SK-N-SH (cell line): ENCODE data around the gene SAMD4B. TPM values are rescaled to one million over a fixed set of nuclear protein-coding genes. Genes with fewer than 3 reads are reported as not detected.

Source experiments
- CTCF ChIA-PET: fragments of 300-600, 350-600 bp; formaldehyde crosslinking; extraction: SDS; loops from one replicate; lab custom pipeline; 2021; lab: Yijun Ruan, JAX
- POLR2A ChIA-PET: fragments of 350-600 bp; sonication (Branson Sonifier 250); formaldehyde crosslinking; extraction: SDS; loops from one replicate; lab custom pipeline; 2020; ENCODE audit warnings: antibody characterized with exemption, inconsistent platforms; lab: Yijun Ruan, JAX
- DNase-seq: peaks from one replicate; pipeline ENCODE4 v3.0.0; 2012
- H2AFZ ChIP-seq: fragments of 200-600 bp; sonication (generic); 2 replicates; pipeline ENCODE4 v1.8.1; 2016; ENCODE audit warnings: antibody characterized with exemption, mild to moderate bottlenecking, low read depth
- H3F3A ChIP-seq: fragments of 200-600 bp; sonication (generic); replicated peaks from 2 replicates; pipeline ENCODE3; 2016; ENCODE audit warnings: antibody characterized with exemption, mild to moderate bottlenecking; ENCODE audit not compliant: insufficient read depth
- H3K27ac ChIP-seq, 2 experiments: fragments of 200-500 bp in 1 of 2; fragments of 200-600 bp in 1 of 2; sonication (Bioruptor generic) in 1 of 2; sonication (generic), shearing (Covaris generic) in 1 of 2; 2 replicates each; pipeline versions ENCODE4 v1.5.1 to v1.6.1; 2014 to 2016; ENCODE audit warnings: low read depth in 2 of 2, inconsistent platforms in 1 of 2, low read length in 1 of 2, mild to moderate bottlenecking in 1 of 2, mixed read lengths in 1 of 2
- H3K27me3 ChIP-seq: fragments of 200-600 bp; sonication (generic), shearing (Covaris generic); 2 replicates; pipeline ENCODE4 v1.6.1; 2016; ENCODE audit warnings: mixed run types; ENCODE audit not compliant: insufficient read depth
- H3K36me3 ChIP-seq, 2 experiments: fragments of 200-500 bp in 1 of 2; fragments of 200-600 bp in 1 of 2; sonication (Bioruptor generic) in 1 of 2; sonication (generic) in 1 of 2; replicated peaks in 1 of 2; 2 replicates each; pipeline versions ENCODE3 to v1.5.1; 2014 to 2016; ENCODE audit warnings: low read length in 1 of 2, mild to moderate bottlenecking in 1 of 2; ENCODE audit not compliant: insufficient read depth in 2 of 2, control insufficient read depth in 1 of 2
- H3K4me1 ChIP-seq, 2 experiments: fragments of 200-500 bp in 1 of 2; fragments of 200-600 bp in 1 of 2; sonication (Bioruptor generic) in 1 of 2; sonication (generic), shearing (Covaris generic) in 1 of 2; 2 replicates each; pipeline versions ENCODE4 v1.5.1 to v1.6.1; 2014 to 2016; ENCODE audit warnings: low read depth in 1 of 2, low read length in 1 of 2, mixed run types in 1 of 2; ENCODE audit not compliant: insufficient read depth in 2 of 2, control insufficient read depth in 1 of 2
- H3K4me2 ChIP-seq: fragments of 200-600 bp; sonication (generic), shearing (Covaris generic); 2 replicates; pipeline ENCODE4 v1.6.1; 2017; ENCODE audit warnings: mixed run types
- H3K4me3 ChIP-seq, 2 experiments: fragments of 200-500 bp in 1 of 2; fragments of 200-600 bp in 1 of 2; sonication (Bioruptor generic) in 1 of 2; sonication (generic), shearing (Covaris generic) in 1 of 2; 2 replicates each; pipeline versions ENCODE4 v1.5.1 to v1.8.1; 2014 to 2016; ENCODE audit warnings: low read depth in 2 of 2, inconsistent platforms in 1 of 2, low read length in 1 of 2, mild to moderate bottlenecking in 1 of 2, mixed read lengths in 1 of 2, moderate library complexity in 1 of 2
- H3K79me2 ChIP-seq: fragments of 200-600 bp; sonication (generic); 2 replicates; pipeline ENCODE4 v1.8.1; 2017; ENCODE audit warnings: mild to moderate bottlenecking; ENCODE audit not compliant: insufficient read depth
- H3K9ac ChIP-seq: fragments of 200-600 bp; sonication (generic); 2 replicates; pipeline ENCODE4 v1.6.1; 2017; ENCODE audit warnings: mixed run types
- H3K9me2 ChIP-seq: fragments of 200-600 bp; sonication (generic); 2 replicates; pipeline ENCODE4 v1.6.1; 2017; ENCODE audit warnings: mixed run types
- H3K9me3 ChIP-seq: fragments of 200-600 bp; sonication (generic); 2 replicates; pipeline ENCODE4 v1.6.1; 2017; ENCODE audit warnings: mixed run types, mild to moderate bottlenecking, moderate library complexity
- H4K20me1 ChIP-seq: fragments of 200-600 bp; sonication (generic); 2 replicates; pipeline ENCODE4 v1.6.1; 2017; ENCODE audit warnings: mild to moderate bottlenecking, mixed run types; ENCODE audit not compliant: insufficient read depth
- EZH2phosphoT487 ChIP-seq: fragments of 200-600 bp; sonication (generic); IDR thresholded peaks from 2 replicates; pipeline ENCODE4 v1.6.1; 2017; ENCODE audit warnings: low read depth, mixed run types, mild to moderate bottlenecking, antibody characterized with exemption, moderate library complexity, borderline replicate concordance
- FOSL2 ChIP-seq: IDR thresholded peaks from 2 replicates; pipeline ENCODE4 v1.4.0; 2012; ENCODE audit warnings: low read depth, mild to moderate bottlenecking, moderate library complexity, borderline replicate concordance
- GATA2 ChIP-seq: sonication (generic); formaldehyde crosslinking; IDR thresholded peaks from 2 replicates; pipeline ENCODE4 v1.5.0; 2020; ENCODE audit warnings: mild to moderate bottlenecking, missing genetic modification reagents
- JUND ChIP-seq: IDR thresholded peaks from 2 replicates; pipeline ENCODE4 v1.4.0; 2012
- MEF2A ChIP-seq: IDR thresholded peaks from 2 replicates; pipeline ENCODE4 v1.4.0; 2012; ENCODE audit warnings: low read depth, borderline replicate concordance
- POLR2AphosphoS5 ChIP-seq: IDR thresholded peaks from 2 replicates; pipeline ENCODE4 v1.6.1; 2012; ENCODE audit warnings: low read depth, low read length
- RAD21 ChIP-seq: IDR thresholded peaks from 2 replicates; pipeline ENCODE4 v1.6.1; 2012; ENCODE audit warnings: mild to moderate bottlenecking, low read length
- RCOR1 ChIP-seq: fragments of 150-350 bp; IDR thresholded peaks from 2 replicates; pipeline ENCODE4 v1.6.1; 2017; ENCODE audit warnings: antibody characterized with exemption, low read length
- RXRA ChIP-seq: IDR thresholded peaks from 2 replicates; pipeline ENCODE4 v1.4.0; 2012; ENCODE audit warnings: low read depth, mild to moderate bottlenecking, borderline replicate concordance
- YY1 ChIP-seq: IDR thresholded peaks from 2 replicates; pipeline ENCODE4 v1.4.0; 2012; ENCODE audit warnings: low read depth, mild to moderate bottlenecking
- WGBS: methylation state at CpG from one replicate; pipeline ENCODE4 v1.1.6; 2017; ENCODE audit warnings: low lambda C conversion rate; 5-methylcytosine and 5-hydroxymethylcytosine counted together
- polyA plus RNA-seq, 3 experiments: library from polyadenylated mRNA; depleted of rRNA; stranded (reverse); fragments of >200 nt; gene quantifications; 2 replicates each; pipeline ENCODE4 v1.2.3, GENCODE V29; 2012
- TF ChIP-seq, protein P1 (sequence below): IDR thresholded peaks from 2 replicates; pipeline ENCODE4 v1.6.1; 2012; ENCODE audit warnings: mild to moderate bottlenecking, low read depth, low read length, moderate library complexity
- TF ChIP-seq, protein P2 (sequence below): fragments of 200-600 bp; sonication (generic); IDR thresholded peaks from 2 replicates; pipeline ENCODE4 v1.6.1; 2017; ENCODE audit warnings: antibody characterized with exemption, mild to moderate bottlenecking, moderate library complexity

The SAMD4B gene
- polyA plus RNA-seq, 1 of the 3 experiments (the other 2 are of a cell fraction): 83.0 TPM

DNA sequence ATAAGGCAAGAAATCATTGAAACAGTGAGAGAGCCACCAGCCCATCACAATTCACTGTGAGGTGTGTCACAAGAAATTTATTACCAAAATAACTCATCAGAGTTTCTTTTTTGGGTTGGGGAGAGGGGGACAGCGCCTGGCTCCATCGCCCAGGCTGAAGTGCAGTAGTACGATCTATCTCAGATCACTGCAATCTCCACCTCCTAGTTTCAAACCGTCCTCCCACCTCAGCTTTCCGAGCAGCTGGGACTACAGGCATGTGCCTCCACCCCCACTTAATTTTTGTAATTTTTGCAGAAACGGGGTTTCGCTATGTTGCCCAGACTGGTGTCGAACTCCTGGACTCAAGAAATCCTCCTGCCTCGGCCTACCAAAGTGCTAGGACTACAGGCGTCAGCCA lies 42.4 kb upstream of the SAMD4B start (continued):
- TF ChIP-seq, protein P1, sequence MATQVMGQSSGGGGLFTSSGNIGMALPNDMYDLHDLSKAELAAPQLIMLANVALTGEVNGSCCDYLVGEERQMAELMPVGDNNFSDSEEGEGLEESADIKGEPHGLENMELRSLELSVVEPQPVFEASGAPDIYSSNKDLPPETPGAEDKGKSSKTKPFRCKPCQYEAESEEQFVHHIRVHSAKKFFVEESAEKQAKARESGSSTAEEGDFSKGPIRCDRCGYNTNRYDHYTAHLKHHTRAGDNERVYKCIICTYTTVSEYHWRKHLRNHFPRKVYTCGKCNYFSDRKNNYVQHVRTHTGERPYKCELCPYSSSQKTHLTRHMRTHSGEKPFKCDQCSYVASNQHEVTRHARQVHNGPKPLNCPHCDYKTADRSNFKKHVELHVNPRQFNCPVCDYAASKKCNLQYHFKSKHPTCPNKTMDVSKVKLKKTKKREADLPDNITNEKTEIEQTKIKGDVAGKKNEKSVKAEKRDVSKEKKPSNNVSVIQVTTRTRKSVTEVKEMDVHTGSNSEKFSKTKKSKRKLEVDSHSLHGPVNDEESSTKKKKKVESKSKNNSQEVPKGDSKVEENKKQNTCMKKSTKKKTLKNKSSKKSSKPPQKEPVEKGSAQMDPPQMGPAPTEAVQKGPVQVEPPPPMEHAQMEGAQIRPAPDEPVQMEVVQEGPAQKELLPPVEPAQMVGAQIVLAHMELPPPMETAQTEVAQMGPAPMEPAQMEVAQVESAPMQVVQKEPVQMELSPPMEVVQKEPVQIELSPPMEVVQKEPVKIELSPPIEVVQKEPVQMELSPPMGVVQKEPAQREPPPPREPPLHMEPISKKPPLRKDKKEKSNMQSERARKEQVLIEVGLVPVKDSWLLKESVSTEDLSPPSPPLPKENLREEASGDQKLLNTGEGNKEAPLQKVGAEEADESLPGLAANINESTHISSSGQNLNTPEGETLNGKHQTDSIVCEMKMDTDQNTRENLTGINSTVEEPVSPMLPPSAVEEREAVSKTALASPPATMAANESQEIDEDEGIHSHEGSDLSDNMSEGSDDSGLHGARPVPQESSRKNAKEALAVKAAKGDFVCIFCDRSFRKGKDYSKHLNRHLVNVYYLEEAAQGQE: no peak

DNA sequence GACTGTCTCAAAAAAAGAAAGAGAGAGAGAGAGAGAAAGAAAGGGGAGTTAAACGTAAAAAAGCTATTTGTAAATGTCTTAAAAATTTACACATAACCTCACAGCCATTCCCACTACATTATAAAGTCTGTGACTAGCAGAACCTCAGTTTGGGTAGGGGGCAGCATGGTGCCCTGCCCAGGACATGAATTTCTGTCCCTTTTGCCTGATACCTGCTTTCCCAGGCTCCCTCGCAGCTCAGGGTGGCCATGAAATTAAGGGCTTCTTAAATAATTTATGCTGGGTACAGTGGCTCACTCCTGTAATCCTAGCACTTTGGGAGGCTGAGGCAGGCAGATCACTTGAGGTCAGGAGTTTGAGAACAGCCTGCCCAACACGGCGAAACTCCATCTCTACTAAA lies 41.2 kb upstream of the SAMD4B start:
- no peak overlapping the region for H3K27ac ChIP-seq
- POLR2A ChIA-PET: no interaction called here
- TF ChIP-seq MEF2A: no peak
- WGBS: 65% methylated on average over 4 of the region's 4 CpGs
- H2AFZ ChIP-seq: no peak overlapping the region
- H3K9me2 ChIP-seq: no peaks in the 10 kb centered on the region
- H4K20me1 ChIP-seq: no peaks in the 10 kb centered on the region
- no peak overlapping the region for H3K9ac ChIP-seq
- no peaks in the 10 kb centered on the region for H3F3A ChIP-seq
- no peaks in the 10 kb centered on the region for H3K27me3 ChIP-seq
- CTCF ChIA-PET: no interaction called here
- H3K36me3 ChIP-seq: no peaks in the 10 kb centered on the region
- H3K4me2 ChIP-seq: no peak overlapping the region
- no peak overlapping the region for H3K4me3 ChIP-seq
- H3K79me2 ChIP-seq: no peaks in the 10 kb centered on the region
- no peaks in the 10 kb centered on the region for H3K4me1 ChIP-seq
- DNase-seq: no peak
- H3K9me3 ChIP-seq: no peaks in the 10 kb centered on the region

DNA sequence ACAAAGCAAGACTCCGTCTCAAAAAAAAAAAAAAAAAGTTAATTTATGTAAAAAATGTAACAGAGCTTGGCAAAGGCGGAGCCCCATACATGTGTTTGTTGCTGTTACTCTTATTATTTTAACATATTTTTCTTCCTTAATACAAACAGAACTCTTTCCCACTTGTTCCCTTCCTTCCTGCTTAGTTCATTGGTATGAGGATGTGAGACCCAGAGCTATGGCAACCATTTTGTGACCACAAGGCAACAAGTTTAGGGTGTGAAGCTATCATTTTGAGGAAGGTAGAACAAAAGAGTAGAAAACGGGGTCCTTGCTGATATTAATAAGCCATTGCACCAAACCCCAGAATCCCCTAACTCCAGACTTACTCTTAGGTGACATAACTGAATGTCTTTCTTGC lies 40.7 kb upstream of the SAMD4B start:
- TF ChIP-seq FOSL2: no peak
- TF ChIP-seq EZH2phosphoT487: no peak
- TF ChIP-seq YY1: no peak
- no peak for TF ChIP-seq POLR2AphosphoS5
- TF ChIP-seq RAD21: no peak
- TF ChIP-seq JUND: no peak
- TF ChIP-seq, protein P2, sequence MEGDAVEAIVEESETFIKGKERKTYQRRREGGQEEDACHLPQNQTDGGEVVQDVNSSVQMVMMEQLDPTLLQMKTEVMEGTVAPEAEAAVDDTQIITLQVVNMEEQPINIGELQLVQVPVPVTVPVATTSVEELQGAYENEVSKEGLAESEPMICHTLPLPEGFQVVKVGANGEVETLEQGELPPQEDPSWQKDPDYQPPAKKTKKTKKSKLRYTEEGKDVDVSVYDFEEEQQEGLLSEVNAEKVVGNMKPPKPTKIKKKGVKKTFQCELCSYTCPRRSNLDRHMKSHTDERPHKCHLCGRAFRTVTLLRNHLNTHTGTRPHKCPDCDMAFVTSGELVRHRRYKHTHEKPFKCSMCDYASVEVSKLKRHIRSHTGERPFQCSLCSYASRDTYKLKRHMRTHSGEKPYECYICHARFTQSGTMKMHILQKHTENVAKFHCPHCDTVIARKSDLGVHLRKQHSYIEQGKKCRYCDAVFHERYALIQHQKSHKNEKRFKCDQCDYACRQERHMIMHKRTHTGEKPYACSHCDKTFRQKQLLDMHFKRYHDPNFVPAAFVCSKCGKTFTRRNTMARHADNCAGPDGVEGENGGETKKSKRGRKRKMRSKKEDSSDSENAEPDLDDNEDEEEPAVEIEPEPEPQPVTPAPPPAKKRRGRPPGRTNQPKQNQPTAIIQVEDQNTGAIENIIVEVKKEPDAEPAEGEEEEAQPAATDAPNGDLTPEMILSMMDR: no peak
- no peak for TF ChIP-seq RXRA
- TF ChIP-seq RCOR1: no peak
- no peak for TF ChIP-seq GATA2
- no peaks in the 10 kb centered on the region for H3K79me2 ChIP-seq
- ChIA-PET CTCF (no interaction called here), POLR2A (no interaction called here)
- no peaks in the 10 kb centered on the region for H3K9me2 ChIP-seq
- no peaks in the 10 kb centered on the region for H3K9me3 ChIP-seq
- no peak for DNase-seq
- H3K9ac ChIP-seq: no peak overlapping the region
- H3K4me3 ChIP-seq: no peak overlapping the region
- no peaks in the 10 kb centered on the region for H3F3A ChIP-seq
- H3K4me1 ChIP-seq: no peaks in the 10 kb centered on the region
- H4K20me1 ChIP-seq: no peaks in the 10 kb centered on the region
- no peaks in the 10 kb centered on the region for H3K27me3 ChIP-seq
- 54% methylated on average over 3 of the region's 3 CpGs for WGBS
- no peak overlapping the region for H3K27ac ChIP-seq
- H3K36me3 ChIP-seq: no peaks in the 10 kb centered on the region
- no peak overlapping the region for H2AFZ ChIP-seq
- H3K4me2 ChIP-seq: no peak overlapping the region
